ENCODE measurements around the gene WHRN. TPM values are rescaled to one million over a fixed set of nuclear protein-coding genes. Genes with fewer than 3 reads are reported as not detected.

WHRN gene
- polyA plus RNA-seq, 1 donor (not counting 4 experiments of a cell fraction or from before 2014, with no cell fraction given): 1.2 TPM

- no peak overlapping the region for H3K27ac ChIP-seq (ENCODE audit: control insufficient read depth, insufficient read depth, low read length)
- FAIRE-seq: no peak
- dilution Hi-C loops (cut with MboI; ENCODE audit: extremely low pct_ligation_motif_present, low sequenced_read_pairs): no loop called here
- no peaks in the 10 kb centered on the region for H3K9me1 ChIP-seq (ENCODE audit: control insufficient read depth, extremely low read depth, insufficient read depth, low read length)
- peaks cover 17% of the 10 kb centered on the region for H3K4me1 ChIP-seq (ENCODE audit: control insufficient read depth, extremely low read depth, insufficient read depth, low read length)
- TF ChIP-seq CTCF (optimal IDR thresholded peaks at IDR 0.05 in 1 of 3, IDR thresholded peaks at IDR 0.05 in 1 of 3, conservative IDR thresholded peaks at IDR 0.05 in 1 of 3; ENCODE audit: extremely low read depth in 1 of 3, insufficient read depth in 2 of 3, low read length in 3 of 3) (no peak), EZH2 (IDR thresholded peaks at IDR 0.05; ENCODE audit: low read length) (no peak)
- H3K9me3 ChIP-seq (ENCODE audit: control insufficient read depth, low read depth, low read length): no peaks in the 10 kb centered on the region
- no peaks in the 10 kb centered on the region for H3K79me2 ChIP-seq (ENCODE audit: control insufficient read depth, insufficient read depth, low read length)
- H4K20me1 ChIP-seq (ENCODE audit: control insufficient read depth, extremely low read depth, insufficient read depth, low read length): no peaks in the 10 kb centered on the region
- H3K4me3 ChIP-seq (ENCODE audit: control insufficient read depth in 2 of 3, extremely low read depth in 1 of 3, insufficient read depth in 2 of 3, low read depth in 1 of 3, low read length in 3 of 3): no peak overlapping the region
- H3K4me2 ChIP-seq (ENCODE audit: control insufficient read depth, extremely low read depth, insufficient read depth, low read depth, low read length): no peak overlapping the region
- H3K27me3 ChIP-seq (ENCODE audit: control insufficient read depth, extremely low read depth, insufficient read depth, low read length): no peaks in the 10 kb centered on the region
- H3K36me3 ChIP-seq (ENCODE audit: control insufficient read depth in 2 of 2, extremely low read depth in 1 of 2, insufficient read depth in 2 of 2, low read length in 2 of 2): peaks cover 0 to 5% of the 10 kb centered on the region in 2 experiments
- H3K9ac ChIP-seq (ENCODE audit: control insufficient read depth, extremely low read depth, insufficient read depth, low read length): no peak overlapping the region
- no peak overlapping the region for H2AFZ ChIP-seq (ENCODE audit: control insufficient read depth, low read length)
- DNase-seq (ENCODE audit: low read depth, low spot score): no peak
Measured at GRCh38 chr9:114372921-114373448, 132.3 kb downstream of the WHRN start.

- Histone ChIP-seq H3K9me3 (ENCODE audit: control insufficient read depth, low read depth, low read length) (no peaks in the 10 kb centered on the region), H2AFZ (ENCODE audit: control insufficient read depth, low read length) (peak overlapping the region; percentile 71), H4K20me1 (ENCODE audit: control insufficient read depth, extremely low read depth, insufficient read depth, low read length) (no peaks in the 10 kb centered on the region), H3K27me3 (ENCODE audit: control insufficient read depth, extremely low read depth, insufficient read depth, low read length) (no peaks in the 10 kb centered on the region), H3K27ac (ENCODE audit: control insufficient read depth, insufficient read depth, low read length) (peak overlapping the region; percentile 76), H3K9ac (ENCODE audit: control insufficient read depth, extremely low read depth, insufficient read depth, low read length) (peak overlapping the region; percentile 50), H3K79me2 (ENCODE audit: control insufficient read depth, insufficient read depth, low read length) (no peaks in the 10 kb centered on the region), H3K4me2 (ENCODE audit: control insufficient read depth, extremely low read depth, insufficient read depth, low read depth, low read length) (peak overlapping the region; percentile 74), H3K9me1 (ENCODE audit: control insufficient read depth, extremely low read depth, insufficient read depth, low read length) (no peaks in the 10 kb centered on the region), H3K36me3 (ENCODE audit: control insufficient read depth in 2 of 2, extremely low read depth in 1 of 2, insufficient read depth in 2 of 2, low read length in 2 of 2) (peaks cover 0 to 4% of the 10 kb centered on the region in 2 experiments), H3K4me3 (ENCODE audit: control insufficient read depth in 2 of 3, extremely low read depth in 1 of 3, insufficient read depth in 2 of 3, low read depth in 1 of 3, low read length in 3 of 3) (peak overlapping the region in 1 of 3 experiments; percentile 22), H3K4me1 (ENCODE audit: control insufficient read depth, extremely low read depth, insufficient read depth, low read length) (peaks cover 17% of the 10 kb centered on the region)
- dilution Hi-C loops (cut with MboI; ENCODE audit: extremely low pct_ligation_motif_present, low sequenced_read_pairs): no loop called here
- peak; percentile 84 for FAIRE-seq
- TF ChIP-seq CTCF (optimal IDR thresholded peaks at IDR 0.05 in 1 of 3, IDR thresholded peaks at IDR 0.05 in 1 of 3, conservative IDR thresholded peaks at IDR 0.05 in 1 of 3; ENCODE audit: extremely low read depth in 1 of 3, insufficient read depth in 2 of 3, low read length in 3 of 3) (no peak), EZH2 (IDR thresholded peaks at IDR 0.05; ENCODE audit: low read length) (no peak)
- DNase-seq (ENCODE audit: low read depth, low spot score): peak; percentile 59
Measured at GRCh38 chr9:114371973-114372917, 133.0 kb downstream of the WHRN start.

All from keratinocyte (primary cell).